Hematopoietic multipotent progenitor cell (in vitro differentiated cells): Measurements from ENCODE around the gene FAM162A. TPM values are rescaled to one million over a fixed set of nuclear protein-coding genes. Genes with fewer than 3 reads are reported as not detected.
"Not testable (repeated sequence)": the region's sequence is repeated elsewhere in the genome, so short reads cannot be mapped to it uniquely, and the experiment has no call there.

ENCODE experiments used
- DNase-seq, 3 donors: peaks; one replicate each; pipeline ENCODE4 v3.0.0-alpha.2; 2011 to 2015; ENCODE audit warnings: low read depth in 2 of 3, low spot score in 2 of 3
- total RNA-seq: library from RNA; depleted of rRNA; stranded (reverse); fragments of >200 nt; gene quantifications from one replicate; pipeline ENCODE4 v1.2.3, GENCODE V29; 2012

Gene FAM162A
- total RNA-seq, 1 donor = 4.0 TPM

DNA sequence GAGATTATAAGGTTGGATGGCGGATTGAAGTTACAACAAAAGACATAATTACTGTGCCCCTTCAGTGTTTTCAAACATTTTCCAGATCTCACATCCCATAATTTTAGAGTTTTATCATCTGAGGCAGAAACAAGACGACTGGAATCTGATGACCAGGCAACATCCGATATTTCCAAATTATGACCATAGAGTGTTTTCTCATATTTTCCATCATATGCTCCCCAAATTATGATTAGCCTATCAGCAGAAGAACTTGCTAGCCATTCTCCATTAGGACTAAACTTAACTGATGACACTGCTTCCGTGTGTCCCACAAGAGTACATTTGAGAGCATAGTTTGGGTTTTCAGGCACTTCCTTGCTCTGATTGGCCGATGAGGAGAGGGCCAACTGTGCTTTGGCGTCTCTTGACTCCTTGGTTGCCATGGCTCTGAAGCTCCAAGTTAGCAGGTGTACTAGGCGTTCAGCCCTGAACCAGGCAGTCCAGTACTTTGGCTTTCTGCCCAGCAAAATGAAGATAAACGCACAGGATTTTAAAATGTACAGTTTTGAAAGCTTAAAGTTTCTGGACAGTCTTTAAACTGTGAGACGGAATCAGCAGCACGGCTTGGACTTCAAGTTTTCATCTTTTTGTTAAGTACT, 31.2 kb downstream of the FAM162A start:
- DNase-seq = peak; percentile 22 to 71 (median 60)

- DNase-seq = peak; percentile 97 to 99 (median 98)
Observed at GRCh38 chr3:122415762-122416654, 32.0 kb downstream of the FAM162A start, which contains the start of gene WDR5B. TSS of gene WDR5B (minus strand) at chr3:122416062. CDS start at chr3:122415528, 534 bp downstream.

GRCh38 chr3:122416966-122417365, 33.0 kb downstream of the FAM162A start:
- DNase-seq = no peak

- no peak for DNase-seq
Observed at GRCh38 chr3:122421101-122421500, 37.1 kb downstream of the FAM162A start.

GRCh38 chr3:122421836-122422235, 37.9 kb downstream of the FAM162A start:
- DNase-seq = no peak

- no peak for DNase-seq
Observed at GRCh38 chr3:122427857-122428471, 44.0 kb downstream of the FAM162A start.

DNA sequence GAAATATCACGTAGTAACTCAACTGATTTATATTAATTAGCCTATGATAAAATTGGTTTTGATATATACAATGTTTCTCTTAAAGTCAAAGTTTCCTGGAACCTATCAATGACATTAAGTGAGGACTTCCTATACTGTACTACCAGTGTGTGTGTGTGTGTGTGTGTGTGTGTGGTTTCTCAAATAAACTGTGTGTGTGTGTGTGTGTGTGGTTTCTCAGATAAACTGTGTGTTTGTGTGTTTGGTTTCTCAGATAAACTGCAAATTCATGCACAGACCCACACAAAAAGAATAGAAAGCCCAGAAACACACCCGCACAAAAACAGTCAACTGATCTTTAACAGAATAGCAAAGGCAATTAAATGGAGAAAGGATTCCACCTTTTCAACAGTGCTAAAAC, 46.4 kb downstream of the FAM162A start:
- DNase-seq = no peak

DNA sequence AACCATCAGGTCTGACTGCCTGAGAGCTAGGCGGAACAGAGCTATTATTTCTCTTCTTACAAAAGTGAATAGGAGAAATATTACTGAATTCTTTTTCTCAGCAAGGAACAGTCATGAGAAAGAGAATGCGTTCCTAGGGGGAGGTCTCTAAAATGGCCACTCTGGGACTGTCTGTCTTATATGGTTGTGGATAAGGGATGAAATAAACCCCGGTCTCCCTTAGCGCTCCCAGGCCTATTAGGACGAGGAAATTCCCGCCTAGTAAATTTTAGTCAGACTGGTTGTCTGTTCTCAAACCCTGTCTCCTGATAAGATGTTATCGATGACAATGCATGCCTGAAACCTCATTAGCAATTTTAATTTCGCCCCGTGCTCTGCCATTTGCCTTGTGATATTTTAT, 52.0 kb downstream of the FAM162A start:
- peak in 1 of 3 donors; percentile 17 for DNase-seq

- no peak for DNase-seq
Observed at GRCh38 chr3:122443090-122443489, 59.1 kb downstream of the FAM162A start.

DNA sequence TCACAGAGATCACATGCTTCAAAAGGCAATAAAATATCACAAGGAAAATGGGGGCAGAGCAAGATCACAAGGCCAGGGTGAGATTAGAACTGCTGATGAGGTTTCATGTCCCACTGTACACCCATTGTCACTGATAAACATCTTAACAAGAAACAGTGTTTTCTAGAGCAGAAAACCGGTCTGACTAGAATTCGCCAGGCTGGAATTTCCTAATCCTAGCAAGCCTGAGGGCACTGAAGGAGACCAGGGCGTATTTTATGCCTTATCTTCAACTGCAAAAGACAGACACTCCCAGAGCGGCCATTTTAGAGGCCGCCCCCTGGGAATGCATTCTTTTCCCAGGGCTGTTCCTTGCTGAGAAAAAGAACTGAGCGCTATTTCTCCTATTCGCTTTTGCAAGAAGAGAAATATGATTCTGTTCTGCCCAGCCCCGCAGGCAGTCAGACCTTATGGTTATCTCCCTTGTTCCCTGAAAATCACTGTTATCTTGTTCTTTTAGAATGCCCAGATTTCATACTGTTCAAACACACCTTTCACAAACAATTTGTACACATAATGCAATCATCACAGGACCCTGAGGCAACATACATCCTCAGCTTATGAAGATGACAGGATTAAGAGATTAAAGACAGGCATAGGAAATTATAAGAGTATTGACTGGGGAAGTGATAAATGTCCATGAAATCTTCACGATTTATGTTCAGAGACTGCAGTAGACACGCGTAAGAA, 59.9 kb downstream of the FAM162A start:
- not testable (repeated sequence) for DNase-seq

GRCh38 chr3:122444491-122444887, 60.5 kb downstream of the FAM162A start:
- not testable (repeated sequence) for DNase-seq

GRCh38 chr3:122448218-122448617, 64.2 kb downstream of the FAM162A start:
- not testable (repeated sequence) for DNase-seq

DNA sequence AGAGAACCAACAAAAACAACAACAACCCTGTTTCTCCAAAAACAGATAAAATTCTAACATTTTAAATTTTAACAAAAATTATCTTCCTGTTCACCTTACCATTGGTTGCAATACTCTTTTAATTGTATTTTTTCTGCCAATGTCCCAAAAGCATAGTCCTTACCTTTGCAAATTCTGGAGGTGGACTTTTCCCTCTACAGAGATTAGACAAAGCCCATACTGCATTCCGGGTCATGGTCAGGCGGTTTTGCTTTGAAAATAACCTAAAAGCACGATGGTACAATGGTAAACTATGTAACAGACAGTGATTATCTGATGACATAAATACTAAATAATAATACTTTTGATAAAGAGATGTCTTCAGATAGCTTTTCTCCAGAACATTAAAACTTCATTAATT, 67.4 kb downstream of the FAM162A start:
- DNase-seq = no peak

DNA sequence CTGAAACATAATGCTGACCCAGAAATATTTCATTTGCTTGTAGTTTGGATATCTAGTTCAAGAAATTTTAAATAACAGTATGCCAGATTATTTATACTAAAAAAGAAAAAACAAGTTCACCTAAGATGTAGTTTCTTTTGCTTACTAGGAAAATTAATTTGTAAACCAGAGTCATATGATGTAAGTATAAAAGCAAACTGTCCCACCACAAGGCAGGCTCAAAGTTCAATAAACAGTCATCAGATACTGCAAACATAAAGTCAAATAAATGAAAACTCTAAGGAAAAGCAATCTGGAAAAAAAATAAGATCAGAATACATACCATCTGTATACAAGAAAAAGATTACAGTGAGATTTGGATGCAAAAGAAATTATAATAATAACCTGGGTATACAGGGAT, 72.1 kb downstream of the FAM162A start:
- no peak for DNase-seq

DNA sequence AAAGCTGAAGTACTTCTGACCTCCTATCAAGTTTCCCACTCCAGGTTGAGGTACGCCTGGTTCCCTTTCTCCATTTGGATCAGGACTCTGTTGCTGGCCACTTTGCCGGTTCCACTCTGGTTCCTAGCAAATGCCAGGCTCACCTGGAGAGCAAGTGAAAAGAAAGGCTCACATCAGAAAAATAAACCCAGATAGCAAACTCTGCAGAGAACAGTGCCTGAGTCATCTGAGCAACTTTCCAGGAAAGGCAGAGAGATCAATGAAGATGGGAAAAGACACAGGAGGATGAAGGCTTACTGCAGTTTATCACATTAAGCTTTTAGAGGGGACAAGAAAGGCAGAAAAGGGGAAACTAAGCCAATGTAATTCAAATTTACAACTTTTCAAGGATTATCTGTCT, 73.7 kb downstream of the FAM162A start:
- no peak for DNase-seq

- DNase-seq = peak in 2 of 3 donors; percentile 41 to 67
Observed at GRCh38 chr3:122458992-122459391, 75.0 kb downstream of the FAM162A start.

DNA sequence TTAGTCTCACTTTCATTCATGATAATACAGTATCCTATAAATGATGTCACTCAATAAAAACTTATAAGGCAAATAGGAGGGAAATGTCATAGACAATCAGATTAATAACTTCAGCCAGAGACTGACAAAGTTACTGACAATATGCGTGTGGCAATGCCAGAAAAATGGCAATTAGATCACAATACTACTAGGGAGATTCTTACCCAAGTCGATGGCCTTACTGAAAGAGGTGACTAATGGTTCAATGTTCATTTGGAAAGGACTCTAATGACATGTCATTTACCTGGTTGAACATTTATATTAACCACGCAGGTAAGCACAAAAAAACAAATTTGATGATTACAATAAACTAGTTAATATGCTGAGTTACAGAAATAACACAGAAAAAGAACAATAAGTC, 77.8 kb downstream of the FAM162A start:
- no peak for DNase-seq
